ENCODE results near the gene TPM1. TPM values are rescaled to one million over a fixed set of nuclear protein-coding genes. Genes with fewer than 3 reads are reported as not detected.
"Not testable (repeated sequence)": the region's sequence is repeated elsewhere in the genome, so short reads cannot be mapped to it uniquely, and the experiment has no call there.

The TPM1 gene
- total RNA-seq, 1 experiment from 2014 or later = 748 TPM

- H3K4me1 Mint-ChIP-seq; H4K91ac ChIP-seq (ENCODE audit: insufficient read length, low read depth, low read length); H3K27me3 Mint-ChIP-seq (ENCODE audit: low read depth); H3K4me1 ChIP-seq (ENCODE audit: insufficient read depth, low read length); H2AFZ ChIP-seq (ENCODE audit: low read length); DNase-seq; H3K4ac ChIP-seq (ENCODE audit: low read depth, low read length); H3K18ac ChIP-seq (ENCODE audit: insufficient read length, low read depth, low read length); H2BK12ac ChIP-seq (ENCODE audit: insufficient read length, low read depth, low read length); H2AK5ac ChIP-seq (ENCODE audit: insufficient read length, low read length); H4K5ac ChIP-seq (ENCODE audit: insufficient read length, low read depth, low read length); H2BK120ac ChIP-seq (ENCODE audit: low read depth, low read length, poor library complexity, severe bottlenecking); H3K14ac ChIP-seq (ENCODE audit: insufficient read depth, low read length); H3K27ac Mint-ChIP-seq; H3K56ac ChIP-seq (ENCODE audit: insufficient read length, low read depth, low read length); H3K23me2 ChIP-seq (ENCODE audit: insufficient read length, low read depth, low read length, poor library complexity, severe bottlenecking); H3T11ph ChIP-seq (ENCODE audit: low read length); H3K9me3 ChIP-seq (ENCODE audit: control insufficient read depth, low read depth, low read length); H2BK15ac ChIP-seq (ENCODE audit: low read depth, low read length); H3K9ac ChIP-seq (ENCODE audit: extremely low read depth, insufficient read length, low read length); H3K4me2 ChIP-seq (ENCODE audit: insufficient read depth, insufficient read length, low read length); H3K79me1 ChIP-seq (ENCODE audit: insufficient read depth, low read depth, low read length, poor library complexity, severe bottlenecking); H3K27me3 ChIP-seq (ENCODE audit: insufficient read depth, low read length); H3K79me2 ChIP-seq (ENCODE audit: insufficient read depth, low read length); H4K20me1 ChIP-seq (ENCODE audit: control insufficient read depth, insufficient read depth, insufficient read length); H3K4me3 Mint-ChIP-seq; H3K23ac ChIP-seq (ENCODE audit: insufficient read length, low read depth, low read length); H4K8ac ChIP-seq (replicated peaks; ENCODE audit: insufficient read length, low read depth, low read length); H2BK5ac ChIP-seq (ENCODE audit: insufficient read length, low read length); H3K27ac ChIP-seq (ENCODE audit: insufficient read length, low read depth, low read length); H2BK20ac ChIP-seq (ENCODE audit: low read depth, low read length, poor library complexity, severe bottlenecking): not testable (repeated sequence)
- no CpG with 5 or more reads among the region's 5 CpGs for WGBS (ENCODE audit: extremely low coverage, insufficient read length, low lambda C conversion rate)
- Mint-ChIP-seq H3K9me3 (peaks cover 8 to 17% of the 10 kb centered on the region in 2 experiments; a peak in 4 of 5 replicates), H3K36me3 (ENCODE audit: insufficient read depth in 1 of 3, low read depth in 3 of 3) (peaks cover 0 to 20% (median 3%) of the 10 kb centered on the region in 3 experiments; a peak in 3 of 7 replicates)
These were observed 57.0 kb downstream of the TPM1 start for GRCh38 chr15:63099581-63099980.

Data from H9 (cell line).